GM18519 (cell line): ENCODE results near the gene ZC3H10.
"Not testable (repeated sequence)": the region's sequence is repeated elsewhere in the genome, so short reads cannot be mapped to it uniquely, and the experiment has no call there.

ENCODE experiments used
- ATAC-seq: cut with Tn5 transposase; IDR thresholded peaks from one replicate; pipeline ENCODE4 v1.9.1; 2021; ENCODE audit warnings: mild to moderate bottlenecking, moderate library complexity; ENCODE audit not compliant: unreplicated experiment, low FRiP score

ZC3H10 gene

GRCh38 chr12:56153678-56154065 lies 35.6 kb downstream of the ZC3H10 start:
- ATAC-seq, result no peak

GRCh38 chr12:56154246-56154771 lies 36.2 kb downstream of the ZC3H10 start:
- no peak for ATAC-seq

- no peak for ATAC-seq
Measured at GRCh38 chr12:56154818-56155217, 36.8 kb downstream of the ZC3H10 start.

GRCh38 chr12:56155256-56155845 lies 37.3 kb downstream of the ZC3H10 start:
- no peak for ATAC-seq

GRCh38 chr12:56156464-56157200 lies 38.6 kb downstream of the ZC3H10 start:
- ATAC-seq, result not testable (repeated sequence)

- ATAC-seq, result peak; percentile 18
Measured at GRCh38 chr12:56157201-56158028, 39.3 kb downstream of the ZC3H10 start.

- ATAC-seq, result peak; percentile 70
Measured at GRCh38 chr12:56158029-56158925, 40.2 kb downstream of the ZC3H10 start, which contains the start of gene MYL6. MYL6 (plus strand) TSS chr12:56158359; CDS start chr12:56158402, 43 bp downstream.

- no peak for ATAC-seq
Measured at GRCh38 chr12:56158926-56159461, 40.9 kb downstream of the ZC3H10 start.

GRCh38 chr12:56159482-56160192 lies 41.6 kb downstream of the ZC3H10 start:
- ATAC-seq, result no peak

- no peak for ATAC-seq
Measured at GRCh38 chr12:56160193-56160763, 42.2 kb downstream of the ZC3H10 start.

GRCh38 chr12:56160894-56161689 lies 43.0 kb downstream of the ZC3H10 start:
- no peak for ATAC-seq

- ATAC-seq, result no peak
Measured at GRCh38 chr12:56161690-56162351, 43.8 kb downstream of the ZC3H10 start.

- ATAC-seq, result no peak
Measured at GRCh38 chr12:56162468-56163290, 44.6 kb downstream of the ZC3H10 start.

GRCh38 chr12:56163533-56164344 lies 45.7 kb downstream of the ZC3H10 start:
- no peak for ATAC-seq

- ATAC-seq, result no peak
Measured at GRCh38 chr12:56164345-56164729, 46.3 kb downstream of the ZC3H10 start.

- no peak for ATAC-seq
Measured at GRCh38 chr12:56165369-56165768, 47.3 kb downstream of the ZC3H10 start.
